ENCODE measurements around the gene BMX. TPM values are rescaled to one million over a fixed set of nuclear protein-coding genes. Genes with fewer than 3 reads are reported as not detected.
A peak's percentile ranks its signal among the peaks of the same experiment; 100 is the strongest.

The BMX gene
- total and polyA plus RNA-seq, 9 of the 15 experiments (the other 6 are each of a cell fraction or from before 2014, with no cell fraction given), result 0.45 to 4.2 (median 1.8) TPM

GRCh38 chrX:15483891-15484290, 16.7 kb upstream of the BMX start:
- Histone ChIP-seq H3K79me2 (ENCODE audit: control insufficient read depth, insufficient read depth, low read length) (no peaks in the 10 kb centered on the region), H3K4me1 (replicated peaks in 1 of 2; ENCODE audit: control insufficient read depth in 2 of 2, insufficient read depth in 2 of 2, low read length in 2 of 2) (no peaks in the 10 kb centered on the region; a peak in 2 of 5 replicates), H2AFZ (ENCODE audit: low read depth, low read length) (no peak overlapping the region), H3K9ac (ENCODE audit: insufficient read depth in 1 of 2, low read depth in 2 of 2, low read length in 2 of 2) (no peak overlapping the region), H3K4me2 (ENCODE audit: insufficient read depth, low read length) (no peak overlapping the region), H3K27me3 (ENCODE audit: control insufficient read depth in 2 of 2, insufficient read depth in 2 of 2, low read length in 2 of 2) (no peaks in the 10 kb centered on the region), H4K20me1 (replicated peaks; ENCODE audit: control insufficient read depth, insufficient read depth, low read length) (no peaks in the 10 kb centered on the region), H3K27ac (ENCODE audit: extremely low read depth, low read depth, low read length) (no peak overlapping the region), H3K9me3 (replicated peaks; ENCODE audit: control insufficient read depth, insufficient read depth, low read depth, low read length) (no peaks in the 10 kb centered on the region), H3K9me1 (ENCODE audit: control insufficient read depth, insufficient read depth, low read length) (no peaks in the 10 kb centered on the region), H3K4me3 (no peak overlapping the region), H3K36me3 (ENCODE audit: control insufficient read depth, insufficient read depth, low read length) (no peaks in the 10 kb centered on the region)
- ChIA-PET CTCF (ENCODE audit: low intra/inter-chr PET ratio) (no interaction called here), POLR2A (interaction anchor here (0.6 kb wide), 1 partner anchor 41 kb away, joined by 3 read pairs; no protein-coding TSS in a partner anchor)
- FAIRE-seq (no peak), ATAC-seq (peak; percentile 72), DNase-seq (ENCODE audit: extremely low read depth in 1 of 4, low spot score in 3 of 4) (peak in 1 of 4 experiments; percentile 24)
- 0% methylated on average over 1 of the region's 2 CpGs for WGBS (ENCODE audit: insufficient coverage, low coverage, missing lambda C conversion rate)
- in situ Hi-C loops (cut with MboI), result no loop called here
- intact Hi-C loops (cut with micrococcal nuclease), result no loop called here
- BruUV-seq (replicated peaks), result no TSS peak
- no peak for TF ChIP-seq ZNF551 (CRISPR knock-in tag; IDR thresholded peaks at IDR 0.05)
- no peak for TF ChIP-seq E2F8 (IDR thresholded peaks at IDR 0.05; ENCODE audit: low read depth, partially characterized antibody)
- TF ChIP-seq REST (IDR thresholded peaks at IDR 0.05; ENCODE audit: borderline replicate concordance), result no peak
- TF ChIP-seq REST (CRISPR knock-in tag; IDR thresholded peaks at IDR 0.05; ENCODE audit: low read depth), result no peak
- peak; percentile 57 for TF ChIP-seq TCF3 (CRISPR knock-in tag; IDR thresholded peaks at IDR 0.05)
- TF ChIP-seq ARID1B (IDR thresholded peaks at IDR 0.05), result peak; percentile 48
- TF ChIP-seq GATAD2A (IDR thresholded peaks at IDR 0.05), result no peak
- 0 out of 2 replicates have a peak, but pooled peaks have one; percentile 12 for TF ChIP-seq SOX6 (IDR thresholded peaks at IDR 0.05)
- no peak for TF ChIP-seq PCBP2 (IDR thresholded peaks at IDR 0.05; ENCODE audit: low read depth, low read length, poor library complexity, severe bottlenecking)
- no peak for TF ChIP-seq ZNF146 (CRISPR knock-in tag; IDR thresholded peaks at IDR 0.05; ENCODE audit: unreplicated experiment)
- no peak for TF ChIP-seq YY1 (IDR thresholded peaks at IDR 0.05; ENCODE audit: borderline replicate concordance in 1 of 3, control insufficient read depth in 1 of 3, extremely low read depth in 1 of 3, insufficient read depth in 3 of 3, insufficient read length in 1 of 3, insufficient replicate concordance in 2 of 3, low read depth in 1 of 3, low read length in 2 of 3)
